Left renal pelvis (tissue), 4 donors: Measurements from ENCODE around the gene RSF1. TPM values are rescaled to one million over a fixed set of nuclear protein-coding genes. Genes with fewer than 3 reads are reported as not detected.
"Not testable (repeated sequence)": the region's sequence is repeated elsewhere in the genome, so short reads cannot be mapped to it uniquely, and the experiment has no call there.

Experiments
- DNase-seq, 4 donors: peaks; one replicate each; pipeline ENCODE4 v3.0.0-alpha.2; 2013; ENCODE audit warnings: low read depth in 4 of 4, low spot score in 3 of 4
- polyA plus RNA-seq, 4 donors: library from polyadenylated mRNA; unstranded; fragments of 120-200 nt; gene quantifications; one replicate each; pipeline ENCODE4 v1.2.1, GENCODE V29; 2013; ENCODE audit not compliant: insufficient read length in 4 of 4

RSF1 gene, protein sequence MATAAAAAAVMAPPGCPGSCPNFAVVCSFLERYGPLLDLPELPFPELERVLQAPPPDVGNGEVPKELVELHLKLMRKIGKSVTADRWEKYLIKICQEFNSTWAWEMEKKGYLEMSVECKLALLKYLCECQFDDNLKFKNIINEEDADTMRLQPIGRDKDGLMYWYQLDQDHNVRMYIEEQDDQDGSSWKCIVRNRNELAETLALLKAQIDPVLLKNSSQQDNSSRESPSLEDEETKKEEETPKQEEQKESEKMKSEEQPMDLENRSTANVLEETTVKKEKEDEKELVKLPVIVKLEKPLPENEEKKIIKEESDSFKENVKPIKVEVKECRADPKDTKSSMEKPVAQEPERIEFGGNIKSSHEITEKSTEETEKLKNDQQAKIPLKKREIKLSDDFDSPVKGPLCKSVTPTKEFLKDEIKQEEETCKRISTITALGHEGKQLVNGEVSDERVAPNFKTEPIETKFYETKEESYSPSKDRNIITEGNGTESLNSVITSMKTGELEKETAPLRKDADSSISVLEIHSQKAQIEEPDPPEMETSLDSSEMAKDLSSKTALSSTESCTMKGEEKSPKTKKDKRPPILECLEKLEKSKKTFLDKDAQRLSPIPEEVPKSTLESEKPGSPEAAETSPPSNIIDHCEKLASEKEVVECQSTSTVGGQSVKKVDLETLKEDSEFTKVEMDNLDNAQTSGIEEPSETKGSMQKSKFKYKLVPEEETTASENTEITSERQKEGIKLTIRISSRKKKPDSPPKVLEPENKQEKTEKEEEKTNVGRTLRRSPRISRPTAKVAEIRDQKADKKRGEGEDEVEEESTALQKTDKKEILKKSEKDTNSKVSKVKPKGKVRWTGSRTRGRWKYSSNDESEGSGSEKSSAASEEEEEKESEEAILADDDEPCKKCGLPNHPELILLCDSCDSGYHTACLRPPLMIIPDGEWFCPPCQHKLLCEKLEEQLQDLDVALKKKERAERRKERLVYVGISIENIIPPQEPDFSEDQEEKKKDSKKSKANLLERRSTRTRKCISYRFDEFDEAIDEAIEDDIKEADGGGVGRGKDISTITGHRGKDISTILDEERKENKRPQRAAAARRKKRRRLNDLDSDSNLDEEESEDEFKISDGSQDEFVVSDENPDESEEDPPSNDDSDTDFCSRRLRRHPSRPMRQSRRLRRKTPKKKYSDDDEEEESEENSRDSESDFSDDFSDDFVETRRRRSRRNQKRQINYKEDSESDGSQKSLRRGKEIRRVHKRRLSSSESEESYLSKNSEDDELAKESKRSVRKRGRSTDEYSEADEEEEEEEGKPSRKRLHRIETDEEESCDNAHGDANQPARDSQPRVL (N-terminal part only)
- 10 to 100 TPM; 62.7 to 75.9 (median 65.5) TPM for polyA plus RNA-seq

DNA sequence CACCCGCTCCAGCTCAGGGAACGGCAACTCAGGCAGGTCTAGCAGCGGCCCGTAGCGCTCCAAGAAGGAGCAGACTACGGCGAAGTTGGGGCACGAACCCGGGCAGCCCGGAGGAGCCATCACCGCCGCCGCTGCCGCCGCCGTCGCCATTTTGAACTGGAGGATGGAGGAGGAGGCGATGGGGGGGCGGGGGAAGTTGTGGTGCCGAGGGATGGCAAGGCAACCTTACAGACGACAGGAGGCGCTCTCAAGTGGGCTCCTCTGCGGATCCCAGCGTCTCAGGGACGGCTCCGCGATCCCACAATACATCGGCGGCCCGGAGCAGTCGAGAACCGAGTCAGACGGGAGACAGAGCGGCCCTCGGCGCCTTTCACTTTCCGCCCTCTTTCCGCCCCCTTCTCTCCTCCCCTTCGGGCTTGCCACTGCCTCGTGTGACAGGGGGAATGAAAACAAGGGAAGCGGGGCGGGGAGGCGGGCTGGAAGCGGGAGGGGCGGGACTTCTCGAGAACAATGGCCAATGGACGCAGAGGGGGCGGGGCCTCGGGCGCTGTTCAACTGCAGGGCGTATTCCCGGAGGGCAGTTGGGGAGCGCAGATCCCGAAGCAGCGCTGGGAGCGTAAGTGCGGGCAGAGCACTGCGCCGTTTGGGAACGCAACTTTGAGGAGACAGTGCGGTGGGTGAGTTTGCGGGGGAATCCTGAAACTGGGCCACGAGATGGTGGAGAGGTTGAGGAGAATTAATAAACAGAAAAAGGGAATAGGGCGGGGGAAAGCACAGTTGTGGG, at the start of gene RSF1, which contains the start of gene AAMDC:
Gene RSF1, minus strand, starts transcription at position 158 of the 784 bp plus-strand sequence. Its CDS starts 8 bp downstream, at position 150.
Gene AAMDC, plus strand, starts transcription at position 580 of the 784 bp plus-strand sequence. CDS start 21,353 bp downstream, outside the sequence.
- peak; percentile 95 to 97 (median 96) for DNase-seq

DNA sequence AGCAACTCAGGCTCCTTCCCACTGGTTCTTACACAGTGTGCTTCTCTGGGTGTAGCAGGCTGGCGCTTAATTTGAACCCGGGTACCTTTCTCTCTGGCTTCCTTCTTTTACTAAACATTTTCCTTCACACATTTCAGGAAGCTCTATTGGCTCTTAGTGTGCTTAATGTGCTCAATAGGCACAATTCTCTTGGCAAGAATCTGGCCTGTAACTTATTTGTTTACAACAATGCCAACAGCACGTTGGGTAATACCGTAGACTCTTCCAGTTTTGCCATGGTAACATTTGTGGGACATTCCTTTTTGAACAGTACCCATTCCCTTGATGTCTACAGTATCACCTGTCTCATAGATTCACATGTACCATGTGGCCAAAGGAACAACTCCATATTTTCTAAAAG, 48.2 kb upstream of the RSF1 start:
- DNase-seq: no peak

DNA sequence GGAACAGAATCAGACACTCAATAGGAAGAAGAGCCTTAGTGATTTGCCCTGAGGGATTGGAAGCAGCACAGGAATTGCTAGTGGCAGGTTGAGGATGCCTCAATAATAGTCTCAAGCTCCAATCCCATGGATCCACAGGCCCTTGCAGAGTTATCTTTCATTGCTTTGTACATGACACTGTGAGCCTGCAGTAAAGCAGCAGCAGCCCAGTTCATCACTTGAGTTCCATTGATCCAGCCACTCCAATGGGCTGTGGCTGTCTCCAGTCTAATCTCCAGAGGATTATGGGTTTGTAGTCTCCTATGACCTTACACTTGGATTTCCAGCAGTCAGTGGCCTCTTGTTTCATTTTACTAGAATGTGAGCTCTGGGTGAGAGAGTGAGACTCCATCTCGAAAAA, 45.8 kb upstream of the RSF1 start:
- DNase-seq: no peak

DNA sequence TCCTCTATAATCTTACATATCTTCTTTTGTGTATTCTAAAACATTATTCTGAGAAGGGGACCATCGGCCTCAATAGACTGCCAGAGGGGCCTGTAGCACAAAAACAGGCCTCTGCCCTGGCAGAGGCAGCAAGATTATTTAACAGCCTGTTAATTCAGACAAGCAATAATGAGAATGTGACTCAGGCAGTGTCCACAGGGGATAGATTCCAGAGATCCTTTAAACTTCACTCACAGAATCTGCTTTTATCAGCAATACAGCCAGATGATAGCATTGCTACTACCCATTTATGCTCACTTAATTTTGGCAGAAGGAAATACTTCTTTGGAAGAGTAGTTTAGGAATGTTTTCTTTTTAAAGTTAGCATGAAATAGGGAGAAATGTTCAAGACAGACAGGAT, 45.3 kb upstream of the RSF1 start:
- no peak for DNase-seq

DNA sequence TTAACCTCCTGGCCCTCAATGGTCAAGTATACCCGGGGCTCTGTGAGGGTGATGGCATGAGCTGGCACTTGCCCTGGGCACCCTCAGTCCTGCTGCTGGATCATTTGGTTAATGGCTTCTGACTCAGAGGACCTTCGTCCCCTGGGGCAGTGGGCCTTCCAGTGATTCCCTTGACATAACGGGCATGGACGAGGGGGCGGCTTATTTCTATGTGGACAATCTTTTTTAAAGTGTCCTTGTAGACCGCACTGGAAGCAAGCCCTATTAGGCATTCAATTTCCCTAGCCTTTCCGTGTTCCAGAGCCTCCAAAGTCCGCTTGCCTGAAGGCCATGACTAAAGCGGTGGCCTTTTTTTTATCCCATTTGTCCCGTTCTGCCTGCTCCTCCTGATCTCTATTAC, 40.9 kb upstream of the RSF1 start:
- DNase-seq: not testable (repeated sequence)

DNA sequence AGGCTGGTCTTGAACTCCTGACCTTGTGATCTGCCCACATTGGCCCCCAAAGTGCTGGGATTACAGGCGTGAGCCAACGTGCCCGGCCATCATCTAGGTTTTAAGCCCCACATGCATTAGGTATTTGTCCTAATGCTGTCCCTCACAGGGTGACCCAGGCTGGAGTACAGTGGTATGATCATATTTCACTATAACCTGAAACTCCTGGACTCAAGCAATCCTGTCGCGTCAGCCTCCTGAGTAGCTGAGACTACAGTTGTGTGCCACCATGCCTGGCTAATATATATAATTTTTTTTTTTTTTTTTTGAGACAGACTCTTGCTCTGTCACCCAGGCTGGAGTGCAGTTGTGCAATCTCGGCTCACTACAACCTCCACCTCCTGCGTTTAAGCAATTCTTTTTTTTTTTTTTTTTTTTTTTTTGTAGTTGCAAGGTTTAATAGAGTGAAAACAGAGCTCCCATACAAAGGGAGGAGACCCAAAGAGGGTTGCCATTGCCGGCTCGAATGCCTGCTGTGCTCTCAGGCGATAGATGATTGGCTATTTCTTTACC, 37.5 kb upstream of the RSF1 start:
- not testable (repeated sequence) for DNase-seq

DNA sequence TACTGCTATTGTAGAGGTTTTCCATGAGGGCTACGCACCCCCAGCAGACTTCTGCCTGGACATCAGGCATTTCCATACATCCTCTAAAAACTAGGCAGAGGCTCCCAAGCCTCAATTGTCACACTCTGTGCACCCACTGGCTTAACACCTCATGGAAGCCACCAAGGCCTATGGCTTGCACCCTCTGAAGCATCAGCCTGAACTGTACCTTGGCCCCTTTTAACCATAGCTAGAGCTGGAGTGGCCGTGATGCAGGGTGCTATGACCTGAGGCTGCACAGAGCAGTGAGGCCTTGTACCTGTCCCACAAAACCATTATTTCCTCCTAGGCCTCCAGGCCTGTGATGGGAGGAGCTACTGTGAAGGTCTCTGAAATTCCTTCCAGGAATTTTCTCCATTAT, 34.3 kb upstream of the RSF1 start:
- DNase-seq: no peak

DNA sequence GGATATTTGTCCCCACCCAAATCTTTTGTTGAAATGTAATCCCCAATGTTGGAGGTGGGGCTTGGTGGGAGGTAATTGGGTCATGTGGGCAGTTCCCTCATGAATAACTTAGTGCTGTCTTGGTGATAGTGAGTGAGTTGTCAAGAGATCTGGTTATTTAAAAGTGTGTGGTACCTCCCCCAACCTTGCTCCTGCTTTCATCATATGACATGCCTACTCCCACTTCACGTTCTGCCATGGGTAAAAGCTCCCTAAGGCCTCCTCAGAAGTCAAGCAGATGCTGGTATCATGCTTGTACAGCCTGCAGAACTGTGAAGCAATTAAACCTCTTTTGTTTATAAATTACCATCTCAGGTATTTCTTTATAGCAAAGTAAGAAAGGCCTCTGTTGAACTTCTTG, 31.0 kb upstream of the RSF1 start:
- DNase-seq: no peak

DNA sequence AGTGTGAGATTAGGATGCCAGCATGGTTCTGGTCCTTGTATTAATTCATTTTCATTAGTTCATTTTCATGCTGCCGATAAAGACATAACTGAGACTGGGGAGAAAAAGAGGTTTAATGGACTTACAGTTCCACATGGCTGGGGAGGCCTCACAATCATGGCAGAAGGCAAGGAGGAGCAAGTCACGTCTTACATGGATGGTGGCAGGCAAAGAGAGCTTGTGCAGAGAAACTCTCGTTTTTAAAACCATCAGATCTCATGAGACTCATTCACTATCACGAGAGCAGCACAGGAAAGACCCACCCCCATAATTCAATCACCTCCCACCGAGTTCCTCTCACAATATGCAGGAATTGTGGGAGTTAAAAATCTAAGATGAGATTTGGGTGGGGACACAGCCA, 23.2 kb upstream of the RSF1 start:
- DNase-seq: not testable (repeated sequence)

DNA sequence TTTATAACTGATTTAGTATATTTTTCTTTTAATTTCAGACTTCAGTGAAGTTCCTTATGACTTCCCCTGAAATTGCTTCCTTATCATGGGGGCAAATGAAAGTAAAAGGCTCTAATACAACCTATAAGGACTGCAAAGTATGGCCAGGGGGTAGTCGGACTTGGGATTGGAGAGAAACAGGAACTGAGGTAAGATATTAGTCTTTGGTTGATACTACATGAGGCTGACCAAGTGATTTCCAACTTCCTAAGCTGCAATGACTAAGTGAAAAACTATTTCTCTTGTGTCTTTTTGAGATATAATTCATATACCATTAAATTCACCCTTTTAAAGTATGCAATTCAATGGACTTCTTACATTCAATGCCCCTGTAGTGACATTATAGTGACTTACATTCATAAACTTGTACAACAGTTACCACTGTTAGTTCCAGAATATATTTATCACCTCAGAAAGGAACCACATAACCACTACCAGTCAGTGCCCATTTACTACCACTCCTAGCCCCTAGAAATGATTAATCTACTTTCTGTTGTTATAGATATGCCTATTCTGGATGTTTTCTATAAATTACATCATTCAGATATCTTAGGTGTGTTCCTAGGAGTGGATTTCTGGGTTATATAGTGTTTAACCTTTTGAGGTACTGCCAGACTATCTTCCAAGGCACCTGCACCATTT, 22.1 kb upstream of the RSF1 start:
- no peak for DNase-seq

DNA sequence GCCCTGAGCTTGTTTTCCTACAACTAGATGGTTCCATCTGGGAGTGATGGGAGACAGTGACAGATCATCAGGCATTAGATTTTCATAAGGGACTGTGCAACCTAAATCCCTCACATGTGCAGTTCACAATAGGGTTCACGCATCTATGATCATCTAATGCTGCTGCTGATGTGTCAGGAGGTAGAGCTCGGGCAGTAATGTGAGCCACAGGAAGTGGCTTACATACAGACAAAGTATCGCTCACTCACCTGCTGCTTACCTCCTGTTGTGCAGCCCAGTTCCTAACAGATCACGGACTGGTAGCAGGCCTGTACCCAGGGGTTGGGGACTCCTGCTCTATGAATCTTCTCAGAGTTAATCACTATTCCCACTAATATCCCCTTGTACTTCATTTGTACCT, 12.8 kb upstream of the RSF1 start:
- DNase-seq: no peak

DNA sequence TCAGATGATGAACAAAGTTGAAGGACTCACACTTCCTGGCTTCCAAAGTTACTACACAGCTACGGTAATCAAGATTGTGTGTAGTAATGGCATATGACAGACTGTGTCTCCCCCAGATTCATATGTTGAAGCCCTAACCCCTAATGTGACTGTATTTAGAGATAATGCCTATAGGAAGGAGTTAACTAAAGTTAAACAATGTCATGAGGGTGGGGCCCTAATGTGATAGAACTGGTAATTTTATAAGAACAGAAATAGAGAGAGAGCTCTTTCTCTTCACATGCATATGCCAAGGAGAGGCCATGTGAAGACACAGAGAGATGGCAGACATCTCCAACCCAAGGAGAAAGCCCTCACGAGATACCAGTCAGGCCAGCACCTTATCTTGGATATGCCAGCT, 8.4 kb upstream of the RSF1 start:
- DNase-seq: no peak

DNA sequence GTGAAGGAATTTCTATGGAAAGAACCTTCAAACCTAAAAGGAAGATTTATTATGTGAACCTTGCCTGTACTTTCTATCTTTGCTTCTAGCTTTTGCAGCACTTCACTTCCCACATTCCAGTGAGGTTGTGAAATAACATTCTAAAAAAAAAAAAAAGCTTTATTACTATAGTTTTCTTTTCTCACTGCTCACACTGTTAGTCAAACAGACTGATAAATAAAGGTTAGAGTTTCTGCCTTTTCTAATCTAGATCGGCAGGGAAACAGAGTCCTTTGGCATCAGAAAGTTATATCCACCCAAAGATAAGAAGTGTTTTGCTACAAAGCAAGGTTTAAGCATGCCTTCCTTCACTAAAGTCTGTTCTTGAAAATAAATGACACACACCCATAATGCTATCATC, 3.3 kb upstream of the RSF1 start:
- no peak for DNase-seq

DNA sequence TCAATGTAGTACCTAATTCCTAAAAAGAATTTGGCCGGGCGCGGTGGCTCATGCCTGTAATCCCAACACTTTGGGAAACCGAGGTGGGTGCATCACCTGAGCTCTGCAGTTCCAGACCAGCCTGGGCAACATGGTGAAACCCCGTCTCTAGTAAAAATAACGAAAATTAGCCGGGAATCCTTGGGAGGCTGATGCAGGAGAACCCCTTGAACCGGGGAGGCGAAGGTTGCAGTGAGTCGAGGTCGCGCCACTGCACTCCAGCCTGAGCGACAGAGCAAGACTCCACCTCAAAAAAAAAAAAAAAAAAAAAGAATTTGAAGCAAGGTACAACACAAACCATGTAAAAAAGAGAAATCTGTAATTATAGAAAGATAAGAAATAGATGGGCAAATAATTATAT, 1.6 kb upstream of the RSF1 start:
- DNase-seq: not testable (repeated sequence)

DNA sequence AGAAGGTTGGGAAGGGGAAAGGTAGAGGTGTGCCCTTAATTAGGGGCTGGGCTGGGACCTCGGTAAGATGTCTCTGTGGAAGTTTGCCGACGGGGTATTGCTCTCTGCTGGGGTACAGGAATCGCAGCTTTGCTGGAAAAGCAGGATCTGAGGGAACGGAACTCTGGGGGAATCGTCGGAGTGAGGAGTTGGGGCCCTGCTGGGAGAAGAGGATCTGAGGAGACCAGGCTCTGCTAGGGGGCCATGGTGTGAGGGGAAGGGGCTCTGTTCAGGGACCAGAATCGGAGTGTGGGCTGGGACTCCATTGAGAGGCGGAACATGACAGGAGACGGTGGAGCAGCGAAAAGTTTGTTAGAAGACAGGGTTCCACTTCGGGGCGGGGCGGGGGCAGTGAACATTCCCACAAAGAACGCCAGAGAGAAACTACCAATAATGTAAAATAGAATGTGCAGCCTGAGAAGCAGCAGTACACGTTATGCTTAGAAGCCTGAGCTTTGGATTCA, 878 bp upstream of the RSF1 start:
- peak in 1 of 4 donors; percentile 16 for DNase-seq

DNA sequence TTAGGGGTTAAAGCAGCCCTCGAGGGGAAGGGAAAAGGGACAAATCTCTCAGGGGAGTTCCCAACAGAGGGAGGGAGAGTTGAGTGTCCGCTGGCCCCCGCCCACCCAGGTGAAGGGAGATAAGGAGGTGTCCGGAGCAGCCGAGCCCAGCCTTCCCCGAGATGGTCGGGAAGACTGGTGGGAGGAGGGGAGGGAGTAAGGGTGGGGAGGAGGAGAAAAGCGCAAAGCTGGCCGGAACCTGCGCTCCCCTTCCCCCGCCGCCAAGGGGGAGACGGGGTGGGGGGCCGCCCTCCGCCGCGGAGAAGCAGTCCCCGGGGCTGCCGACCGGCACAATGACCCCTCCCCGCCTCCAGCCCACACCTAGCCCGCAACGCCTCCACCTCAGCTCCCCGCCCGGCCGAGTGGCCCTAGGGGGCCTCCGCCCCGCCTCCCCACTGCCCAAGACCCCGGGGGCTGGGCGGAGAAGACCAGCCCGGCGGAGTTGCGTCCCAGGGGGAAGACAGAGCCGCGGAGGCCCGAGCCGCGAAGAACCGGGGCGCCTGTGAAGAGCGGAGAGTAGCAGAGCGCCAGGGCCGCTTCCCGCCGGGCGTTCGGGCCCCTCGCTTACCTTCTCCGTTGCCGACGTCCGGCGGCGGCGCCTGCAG, 479 bp downstream of the RSF1 start:
- peak in 3 of 4 donors; percentile 33 to 46 (median 39) for DNase-seq

DNA sequence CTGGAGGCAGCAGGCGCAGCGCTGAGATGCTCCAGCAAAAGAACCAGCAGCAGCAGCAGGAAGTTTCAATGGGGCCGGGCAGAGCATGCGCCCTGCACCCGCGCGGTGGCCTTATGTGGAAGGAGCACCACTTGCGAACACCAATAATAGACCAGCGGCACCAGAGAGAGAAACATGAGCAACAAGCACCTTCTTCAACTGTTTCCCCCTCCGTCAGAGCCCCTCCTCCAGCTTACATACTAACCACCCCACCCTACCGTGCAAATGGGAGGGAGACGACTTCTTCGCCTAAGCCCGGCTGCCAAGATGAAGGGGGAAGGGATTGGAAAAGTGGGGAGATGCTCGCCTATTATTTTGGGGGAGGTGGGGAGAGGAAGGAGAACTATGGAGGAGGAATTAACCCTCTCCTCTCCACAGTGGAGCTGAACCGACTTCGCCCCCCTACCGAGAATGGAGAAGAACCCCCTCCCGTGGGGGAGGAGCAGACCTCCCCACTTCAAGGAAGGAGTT, 1.1 kb downstream of the RSF1 start:
- DNase-seq: peak; percentile 58 to 76 (median 66)

DNA sequence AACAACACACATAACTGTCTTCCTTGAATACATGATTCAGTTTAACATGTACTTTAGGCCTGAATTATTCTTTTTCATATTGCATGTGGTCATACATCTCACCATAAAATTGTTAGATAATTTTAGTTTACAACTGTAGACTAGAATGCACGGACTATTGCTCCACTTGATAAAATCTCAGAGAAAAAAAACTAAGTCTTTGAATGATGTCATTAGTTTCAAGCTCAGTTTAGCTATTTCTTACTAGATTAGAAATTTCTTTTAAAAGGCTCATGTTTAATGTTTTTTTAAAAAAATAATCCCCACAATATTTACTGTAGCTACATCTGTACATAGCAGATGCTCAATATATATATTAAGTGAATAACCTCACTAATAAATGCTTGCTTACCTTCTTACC, 5.1 kb downstream of the RSF1 start:
- no peak for DNase-seq
